BLaER1 treated with 17β-estradiol and CSF1 and Interleukin-3, amounts not matched to agents 10 nM and 100 nM (cell line): Measurements from ENCODE around the gene PEBP1.
A peak's percentile ranks its signal among the peaks of the same experiment; 100 is the strongest.

Source experiments
- H3K27ac ChIP-seq, 11 experiments: shearing (Covaris generic); formaldehyde crosslinking; 2 replicates each; pipeline ENCODE4 v1.8.1; 2022
- H3K27me3 ChIP-seq, 11 experiments: shearing (Covaris generic); formaldehyde crosslinking; 2 replicates each; pipeline ENCODE4 v1.8.1; 2022
- H3K36me3 ChIP-seq, 11 experiments: shearing (Covaris generic); formaldehyde crosslinking; 2 replicates each; pipeline ENCODE4 v1.8.1; 2022
- H3K4me1 ChIP-seq, 10 experiments: shearing (Covaris generic); formaldehyde crosslinking; 2 replicates each; pipeline ENCODE4 v1.8.1; 2022
- H3K4me2 ChIP-seq, 11 experiments: shearing (Covaris generic); formaldehyde crosslinking; 2 replicates each; pipeline ENCODE4 v1.8.1; 2022
- H3K4me3 ChIP-seq, 10 experiments: shearing (Covaris generic); formaldehyde crosslinking; 2 replicates each; pipeline ENCODE4 v1.8.1; 2022
- H3K9ac ChIP-seq, 11 experiments: shearing (Covaris generic); formaldehyde crosslinking; 2 replicates each; pipeline ENCODE4 v1.8.1; 2022
- H3K9me3 ChIP-seq, 11 experiments: shearing (Covaris generic); formaldehyde crosslinking; replicated peaks in 1 of 11; 2 replicates each; pipeline ENCODE4 v1.8.1; 2022
- H4K20me1 ChIP-seq, 11 experiments: shearing (Covaris generic); formaldehyde crosslinking; 2 replicates each; pipeline ENCODE4 v1.8.1; 2022
- Cebpa-rat ChIP-seq, 11 experiments: shearing (Covaris generic); IDR thresholded peaks; 2 replicates each; pipeline ENCODE4 v1.8.1; 2022

Gene PEBP1

DNA sequence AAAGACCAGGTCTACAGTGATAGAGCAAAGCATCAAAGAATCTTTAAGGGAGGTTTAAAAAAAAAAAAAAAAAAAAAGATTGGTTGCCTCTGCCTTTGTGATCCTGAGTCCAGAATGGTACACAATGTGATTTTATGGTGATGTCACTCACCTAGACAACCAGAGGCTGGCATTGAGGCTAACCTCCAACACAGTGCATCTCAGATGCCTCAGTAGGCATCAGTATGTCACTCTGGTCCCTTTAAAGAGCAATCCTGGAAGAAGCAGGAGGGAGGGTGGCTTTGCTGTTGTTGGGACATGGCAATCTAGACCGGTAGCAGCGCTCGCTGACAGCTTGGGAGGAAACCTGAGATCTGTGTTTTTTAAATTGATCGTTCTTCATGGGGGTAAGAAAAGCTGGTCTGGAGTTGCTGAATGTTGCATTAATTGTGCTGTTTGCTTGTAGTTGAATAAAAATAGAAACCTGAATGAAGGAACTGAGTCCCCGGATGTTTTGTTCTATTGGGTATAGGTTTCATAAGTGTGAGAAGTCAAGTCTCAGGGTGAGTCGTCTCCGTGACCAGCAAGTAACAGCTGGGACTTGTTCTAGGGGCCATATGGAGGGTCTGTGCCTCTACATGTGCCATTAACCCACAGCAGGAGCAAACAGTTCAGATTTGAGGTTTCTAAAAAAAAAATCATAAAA lies 9.3 kb downstream of the PEBP1 start:
- Histone ChIP-seq H4K20me1 (peaks cover 0 to 78% (median 12%) of the 10 kb centered on the region in 11 experiments; a peak in 12 of 22 replicates), H3K27me3 (no peaks in the 10 kb centered on the region), H3K9me3 (no peaks in the 10 kb centered on the region), H3K27ac (peak overlapping the region in 4 of 11 experiments; percentile 25 to 41 (median 36); a peak in 5 of 22 replicates), H3K9ac (peak overlapping the region in 3 of 11 experiments; percentile 24 to 39 (median 35); a peak in 4 of 22 replicates), H3K4me3 (no peak overlapping the region), H3K4me1 (peaks cover 0 to 20% (median 10%) of the 10 kb centered on the region in 10 experiments; a peak in 10 of 20 replicates), H3K4me2 (peak overlapping the region in 5 of 11 experiments; percentile 25 to 59 (median 55); a peak in 11 of 22 replicates), H3K36me3 (peaks cover 79 to 100% (median 95%) of the 10 kb centered on the region in 11 experiments)
- TF ChIP-seq Cebpa-rat (IDR thresholded peaks at IDR 0.05) = no peak

DNA sequence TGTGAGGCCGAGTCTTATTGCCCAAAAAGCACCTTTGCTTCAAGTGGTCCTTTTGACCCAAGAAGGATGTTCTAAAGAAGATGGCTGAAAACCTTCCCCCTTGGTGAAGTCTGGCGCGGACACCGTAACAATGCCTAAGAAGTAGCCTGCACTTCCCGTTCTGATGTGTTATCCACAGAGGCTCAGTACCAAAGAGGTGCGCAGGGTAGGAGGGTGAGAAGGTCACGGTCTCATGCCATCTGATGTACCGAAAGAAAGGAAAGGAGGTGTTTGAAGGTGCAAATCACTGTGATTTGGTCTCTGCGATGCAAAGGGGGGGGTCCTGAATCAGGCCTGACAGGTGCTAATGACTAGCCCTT lies 9.9 kb downstream of the PEBP1 start:
- peaks cover 0 to 73% (median 12%) of the 10 kb centered on the region in 11 experiments; a peak in 12 of 22 replicates for H4K20me1 ChIP-seq
- no peak overlapping the region for H3K4me3 ChIP-seq
- H3K36me3 ChIP-seq = peaks cover 78 to 100% (median 94%) of the 10 kb centered on the region in 11 experiments
- no peak for TF ChIP-seq Cebpa-rat (IDR thresholded peaks at IDR 0.05)
- H3K27ac ChIP-seq = peak overlapping the region in 4 of 11 experiments; percentile 25 to 41 (median 36); a peak in 5 of 22 replicates
- H3K9me3 ChIP-seq = no peaks in the 10 kb centered on the region
- H3K27me3 ChIP-seq = no peaks in the 10 kb centered on the region
- peak overlapping the region in 1 of 11 experiments; percentile 39; a peak in 1 of 22 replicates for H3K9ac ChIP-seq
- H3K4me1 ChIP-seq = peaks cover 0 to 20% (median 10%) of the 10 kb centered on the region in 10 experiments; a peak in 10 of 20 replicates
- H3K4me2 ChIP-seq = peak overlapping the region in 5 of 11 experiments; percentile 25 to 59 (median 55); a peak in 9 of 22 replicates

DNA sequence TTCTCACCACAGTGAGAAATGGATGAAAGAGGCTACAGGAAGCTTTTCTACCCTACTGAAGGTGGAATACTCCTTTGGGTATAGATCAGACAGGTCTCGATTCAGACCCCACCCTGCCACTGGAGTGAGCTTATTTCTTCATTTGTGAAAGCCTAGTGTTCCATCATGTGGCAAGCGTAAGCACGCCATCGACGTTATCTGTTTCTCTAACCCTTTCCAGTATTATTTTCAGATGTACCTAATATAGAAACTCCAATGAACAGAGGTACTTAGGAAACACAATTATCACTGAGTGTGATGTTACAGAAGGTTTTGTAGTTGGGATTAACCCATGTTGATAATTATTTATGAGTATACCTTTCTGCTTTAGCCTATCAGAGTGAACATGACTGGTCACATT lies 12.4 kb downstream of the PEBP1 start:
- Histone ChIP-seq H3K27ac (no peak overlapping the region), H3K9ac (no peak overlapping the region), H3K27me3 (no peaks in the 10 kb centered on the region), H3K4me1 (peaks cover 0 to 20% (median 10%) of the 10 kb centered on the region in 10 experiments; a peak in 10 of 20 replicates), H4K20me1 (peaks cover 3 to 48% (median 11%) of the 10 kb centered on the region in 11 experiments; a peak in 14 of 22 replicates), H3K9me3 (no peaks in the 10 kb centered on the region), H3K4me2 (no peak overlapping the region), H3K4me3 (no peak overlapping the region), H3K36me3 (peaks cover 78 to 100% (median 93%) of the 10 kb centered on the region in 11 experiments)
- TF ChIP-seq Cebpa-rat (IDR thresholded peaks at IDR 0.05) = no peak

DNA sequence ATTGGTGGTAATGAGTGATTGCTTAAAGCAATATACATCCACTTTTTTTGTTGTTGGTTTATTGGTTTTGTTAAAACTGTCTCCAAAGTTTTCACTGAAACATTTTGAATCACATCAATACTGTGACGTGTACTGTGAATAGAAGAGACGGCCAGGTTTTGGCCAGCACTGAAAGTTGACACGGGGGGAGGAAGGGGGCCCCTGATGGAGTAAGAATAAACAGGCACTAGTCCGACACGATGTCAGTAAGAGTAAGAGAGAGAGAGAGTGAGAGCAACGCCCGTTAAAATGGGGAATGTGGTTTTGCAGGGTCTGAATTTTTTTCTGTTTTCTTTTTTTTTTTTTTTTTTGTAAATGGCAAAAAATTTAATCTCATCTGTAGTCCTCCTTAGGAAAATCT lies 14.7 kb downstream of the PEBP1 start:
- no peak overlapping the region for H3K4me2 ChIP-seq
- no peak overlapping the region for H3K27ac ChIP-seq
- H4K20me1 ChIP-seq = peaks cover 0 to 24% (median 6%) of the 10 kb centered on the region in 11 experiments; a peak in 10 of 22 replicates
- peaks cover 62 to 99% (median 75%) of the 10 kb centered on the region in 11 experiments for H3K36me3 ChIP-seq
- peaks cover 0 to 5% (median 1%) of the 10 kb centered on the region in 10 experiments; a peak in 8 of 20 replicates for H3K4me1 ChIP-seq
- no peaks in the 10 kb centered on the region for H3K27me3 ChIP-seq
- no peaks in the 10 kb centered on the region for H3K9me3 ChIP-seq
- no peak overlapping the region for H3K4me3 ChIP-seq
- TF ChIP-seq Cebpa-rat (IDR thresholded peaks at IDR 0.05) = no peak
- H3K9ac ChIP-seq = no peak overlapping the region

DNA sequence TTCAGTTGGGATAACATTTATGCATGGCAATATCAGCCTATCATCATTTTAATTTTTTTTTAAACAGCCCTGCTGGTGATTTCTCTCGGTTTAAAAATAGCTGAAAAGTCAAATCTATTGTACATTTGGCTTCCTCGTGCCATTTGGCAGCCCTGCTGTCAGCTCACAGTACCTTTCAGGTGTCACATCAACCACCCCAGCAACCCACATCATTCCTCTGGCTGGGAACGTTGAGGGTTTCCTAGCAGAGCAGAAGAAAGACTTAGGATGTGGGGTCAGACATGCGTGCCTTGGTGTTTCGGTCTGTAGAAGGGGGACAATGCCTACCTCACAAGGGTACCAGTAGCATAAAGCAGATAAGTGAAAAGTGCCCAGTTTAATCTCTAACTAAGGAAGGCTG lies 15.8 kb downstream of the PEBP1 start:
- Histone ChIP-seq H3K27ac (no peak overlapping the region), H4K20me1 (peaks cover 0 to 19% (median 6%) of the 10 kb centered on the region in 11 experiments; a peak in 8 of 22 replicates), H3K36me3 (peaks cover 62 to 99% (median 68%) of the 10 kb centered on the region in 11 experiments), H3K4me1 (no peaks in the 10 kb centered on the region), H3K9me3 (no peaks in the 10 kb centered on the region), H3K4me3 (no peak overlapping the region), H3K4me2 (no peak overlapping the region), H3K9ac (no peak overlapping the region), H3K27me3 (no peaks in the 10 kb centered on the region)
- TF ChIP-seq Cebpa-rat (IDR thresholded peaks at IDR 0.05) = no peak

DNA sequence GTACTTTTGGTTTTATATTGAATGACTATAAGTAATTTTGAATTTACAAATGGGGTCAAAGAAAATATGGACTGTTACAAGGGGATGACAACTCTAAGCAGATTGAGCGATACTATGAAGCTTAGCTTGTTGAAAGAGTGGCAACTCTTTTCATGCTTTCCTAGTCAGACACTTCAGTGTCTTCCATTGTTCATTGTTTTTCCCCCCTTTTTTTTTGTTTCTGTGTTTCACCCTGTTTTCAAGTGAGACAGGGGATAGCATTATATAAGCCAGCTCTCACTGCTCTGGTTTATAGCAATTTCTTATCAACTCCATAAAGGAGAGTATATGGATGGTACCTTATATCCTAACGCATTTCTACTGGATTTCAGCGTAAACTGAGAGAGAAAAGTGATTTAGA lies 24.6 kb downstream of the PEBP1 start:
- TF ChIP-seq Cebpa-rat (IDR thresholded peaks at IDR 0.05) = no peak
- H3K27me3 ChIP-seq = no peaks in the 10 kb centered on the region
- H3K36me3 ChIP-seq = peaks cover 50 to 92% (median 68%) of the 10 kb centered on the region in 11 experiments
- no peak overlapping the region for H3K9ac ChIP-seq
- peaks cover 5 to 14% (median 8%) of the 10 kb centered on the region in 10 experiments; a peak in 18 of 20 replicates for H3K4me1 ChIP-seq
- H3K27ac ChIP-seq = no peak overlapping the region
- no peak overlapping the region for H3K4me3 ChIP-seq
- no peak overlapping the region for H3K4me2 ChIP-seq
- H3K9me3 ChIP-seq = no peaks in the 10 kb centered on the region
- H4K20me1 ChIP-seq = peaks cover 0 to 5% (median 0%) of the 10 kb centered on the region in 11 experiments; a peak in 1 of 22 replicates

DNA sequence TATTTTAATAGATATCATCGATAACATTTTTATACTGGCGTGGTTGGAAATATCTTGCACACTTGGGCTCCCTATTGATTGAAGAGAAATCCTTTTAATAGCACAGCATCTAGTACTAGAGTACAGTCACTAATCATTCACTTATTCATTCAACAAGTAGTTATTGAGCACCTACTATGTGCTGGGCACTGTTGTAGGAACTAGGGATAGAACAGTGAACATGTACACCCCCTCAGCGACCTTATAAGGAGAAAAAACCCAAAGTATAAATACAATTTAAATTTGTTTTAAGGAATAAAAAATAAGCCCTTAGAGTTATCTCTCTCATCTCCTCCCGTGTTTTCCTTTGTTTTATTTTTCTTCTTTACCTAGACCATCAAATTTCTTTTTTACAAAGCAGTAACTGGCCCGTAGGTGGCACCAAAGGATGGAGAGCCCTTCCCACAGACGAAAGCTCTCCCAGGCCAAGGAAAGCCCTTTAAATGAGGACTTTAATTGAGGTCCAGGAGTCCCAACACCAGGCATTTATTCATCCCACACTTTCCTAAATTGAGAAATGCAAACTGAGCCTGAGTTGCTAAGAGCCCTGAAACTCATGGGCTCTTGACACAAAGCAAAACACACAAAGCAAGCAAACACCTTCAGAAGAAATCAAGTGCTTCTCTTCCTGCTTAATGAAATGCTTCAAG lies 29.0 kb downstream of the PEBP1 start:
- TF ChIP-seq Cebpa-rat (IDR thresholded peaks at IDR 0.05) = no peak
- H3K4me2 ChIP-seq = no peak overlapping the region
- H3K4me1 ChIP-seq = peaks cover 6 to 16% (median 12%) of the 10 kb centered on the region in 10 experiments; a peak in 18 of 20 replicates
- H4K20me1 ChIP-seq = peaks cover 0 to 5% (median 0%) of the 10 kb centered on the region in 11 experiments; a peak in 1 of 22 replicates
- H3K27ac ChIP-seq = no peak overlapping the region
- peaks cover 42 to 90% (median 56%) of the 10 kb centered on the region in 11 experiments for H3K36me3 ChIP-seq
- no peak overlapping the region for H3K4me3 ChIP-seq
- no peak overlapping the region for H3K9ac ChIP-seq
- H3K27me3 ChIP-seq = no peaks in the 10 kb centered on the region
- 0 out of 22 replicates have a peak, but pooled peaks cover 0 to 6% (median 0%) of the 10 kb centered on the region in 11 experiments for H3K9me3 ChIP-seq

DNA sequence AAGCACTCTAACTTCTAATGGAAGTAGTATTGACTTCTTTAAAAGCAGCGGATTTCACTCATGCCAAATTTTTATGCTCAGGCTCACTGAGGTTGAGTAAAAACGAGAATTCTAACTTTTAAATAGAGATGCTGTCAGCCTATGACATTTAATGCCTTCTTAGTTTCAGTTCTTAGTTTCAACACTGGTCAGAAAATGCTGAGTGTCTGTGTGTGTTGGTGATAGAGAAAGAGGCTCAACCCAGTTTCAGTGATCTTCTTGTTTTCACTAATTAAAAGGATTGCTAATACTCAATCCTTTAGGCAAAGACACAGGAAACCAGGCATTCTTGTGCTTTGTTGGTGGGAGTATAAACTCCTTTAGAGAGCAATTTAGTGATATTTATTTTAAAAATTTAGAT lies 31.0 kb downstream of the PEBP1 start:
- H3K27ac ChIP-seq = no peak overlapping the region
- H3K36me3 ChIP-seq = peaks cover 42 to 90% (median 56%) of the 10 kb centered on the region in 11 experiments
- H3K9ac ChIP-seq = no peak overlapping the region
- H3K4me2 ChIP-seq = no peak overlapping the region; a peak in 1 of 22 replicates
- 0 out of 22 replicates have a peak, but pooled peaks cover 0 to 11% (median 0%) of the 10 kb centered on the region in 11 experiments for H3K9me3 ChIP-seq
- H3K4me1 ChIP-seq = peaks cover 6 to 16% (median 12%) of the 10 kb centered on the region in 10 experiments; a peak in 18 of 20 replicates
- H3K27me3 ChIP-seq = no peaks in the 10 kb centered on the region
- no peak for TF ChIP-seq Cebpa-rat (IDR thresholded peaks at IDR 0.05)
- H4K20me1 ChIP-seq = no peaks in the 10 kb centered on the region; a peak in 1 of 22 replicates
- no peak overlapping the region for H3K4me3 ChIP-seq
